Stomach (tissue), 4 donors: ENCODE measurements around the gene SLAIN2.

Source experiments
- CTCF ChIP-seq, 7 experiments: fragments of 450-650 bp in 4 of 7; fragments of 200-600 bp in 3 of 7; sonication (generic) in 3 of 7; IDR thresholded peaks; one replicate each; pipeline ENCODE4 v1.5.1; 2016 to 2019; ENCODE audit warnings: antibody characterized with exemption in 7 of 7, control low read depth in 2 of 7, mild to moderate bottlenecking in 1 of 7
- EP300 ChIP-seq: sonication (generic); formaldehyde crosslinking; IDR thresholded peaks from one replicate; pipeline ENCODE4 v1.6.1; 2017; ENCODE audit warnings: antibody characterized with exemption
- POLR2A ChIP-seq, 4 donors: fragments of 450-650 bp; IDR thresholded peaks; one replicate each; pipeline ENCODE4 v1.6.1; 2016; ENCODE audit warnings: antibody characterized with exemption in 4 of 4, control low read depth in 2 of 4, mild to moderate bottlenecking in 1 of 4, moderate library complexity in 1 of 4
- POLR2AphosphoS5 ChIP-seq, 3 donors: sonication (generic); formaldehyde crosslinking; IDR thresholded peaks; one replicate each; pipeline ENCODE4 v1.6.1; 2016; ENCODE audit warnings: antibody characterized with exemption in 3 of 3

- no peak for TF ChIP-seq CTCF (IDR thresholded peaks at IDR 0.05)
- no peak for TF ChIP-seq POLR2A (IDR thresholded peaks at IDR 0.05)
- TF ChIP-seq POLR2AphosphoS5 (IDR thresholded peaks at IDR 0.05): no peak
- TF ChIP-seq EP300: no peak
These were observed 1.7 kb upstream of the SLAIN2 start for GRCh38 chr4:48339642-48340041.
